Measurements from ENCODE around the gene MAP3K7.
A peak's percentile ranks its signal among the peaks of the same experiment; 100 is the strongest.

The MAP3K7 gene

GRCh38 chr6:90586836-90587638, at the start of gene MAP3K7:
TSS of gene MAP3K7 (minus strand) at chr6:90587072. CDS start at chr6:90586883, 189 bp downstream.
- DNase-seq (ENCODE audit: low read depth) = peak; percentile 82

- no peak for DNase-seq (ENCODE audit: low read depth)
These were observed 44.2 kb upstream of the MAP3K7 start for GRCh38 chr6:90631046-90631445.

- DNase-seq (ENCODE audit: low read depth) = no peak
These were observed 34.7 kb upstream of the MAP3K7 start for GRCh38 chr6:90621581-90621980.

- no peak for DNase-seq (ENCODE audit: low read depth)
These were observed 32.3 kb upstream of the MAP3K7 start for GRCh38 chr6:90619221-90619620.

- no peak for DNase-seq (ENCODE audit: low read depth)
These were observed 25.4 kb upstream of the MAP3K7 start for GRCh38 chr6:90612313-90612680.

GRCh38 chr6:90611543-90612312, 24.9 kb upstream of the MAP3K7 start:
- DNase-seq (ENCODE audit: low read depth) = no peak

GRCh38 chr6:90610751-90611542, 24.1 kb upstream of the MAP3K7 start:
- no peak for DNase-seq (ENCODE audit: low read depth)

GRCh38 chr6:90610301-90610750, 23.5 kb upstream of the MAP3K7 start:
- no peak for DNase-seq (ENCODE audit: low read depth)

- DNase-seq (ENCODE audit: low read depth) = no peak
These were observed 19.0 kb upstream of the MAP3K7 start for GRCh38 chr6:90605749-90606340.

GRCh38 chr6:90604546-90604945, 17.7 kb upstream of the MAP3K7 start:
- DNase-seq (ENCODE audit: low read depth) = no peak

- no peak for DNase-seq (ENCODE audit: low read depth)
These were observed 12.3 kb upstream of the MAP3K7 start for GRCh38 chr6:90599151-90599550.

- DNase-seq (ENCODE audit: low read depth) = no peak
These were observed 11.5 kb upstream of the MAP3K7 start for GRCh38 chr6:90598192-90598951.

- no peak for DNase-seq (ENCODE audit: low read depth)
These were observed 10.2 kb upstream of the MAP3K7 start for GRCh38 chr6:90596967-90597539.

GRCh38 chr6:90595854-90596253, 9.0 kb upstream of the MAP3K7 start:
- no peak for DNase-seq (ENCODE audit: low read depth)

GRCh38 chr6:90586546-90586835, 381 bp downstream of the MAP3K7 start:
- no peak for DNase-seq (ENCODE audit: low read depth)

GRCh38 chr6:90584636-90585255, 2.1 kb downstream of the MAP3K7 start:
- peak; percentile 19 for DNase-seq (ENCODE audit: low read depth)

- no peak for DNase-seq (ENCODE audit: low read depth)
These were observed 2.9 kb downstream of the MAP3K7 start for GRCh38 chr6:90583836-90584481.

GRCh38 chr6:90583179-90583835, 3.6 kb downstream of the MAP3K7 start:
- no peak for DNase-seq (ENCODE audit: low read depth)

GRCh38 chr6:90581146-90581545, 5.7 kb downstream of the MAP3K7 start:
- DNase-seq (ENCODE audit: low read depth) = no peak
